WTC11 (cell line): Measurements from ENCODE around the gene OR51I2. TPM values are rescaled to one million over a fixed set of nuclear protein-coding genes. Genes with fewer than 3 reads are reported as not detected.
A peak's percentile ranks its signal among the peaks of the same experiment; 100 is the strongest.

ENCODE experiments used
- ATAC-seq: fragments of 200-7000 bp; cut with Tn5 transposase; 2 replicates; pipeline ENCODE4 v1.10.0; 2021; ENCODE audit warnings: mild to moderate bottlenecking, moderate library complexity
- Bru-seq: library from RNA; stranded (reverse); fragments of 400-500 nt; gene quantifications from one replicate; lab custom pipeline; 2021; lab: Mats Ljungman, UMichigan
- CTCF ChIA-PET: fragments of 300-600 bp; sonication (Branson Sonifier 250); formaldehyde crosslinking; loops from one replicate; lab custom pipeline; 2021; ENCODE audit warnings: antibody characterized with exemption; lab: Charles Lee
- POLR2A ChIA-PET: fragments of 350-600 bp; sonication (Branson Sonifier 250); formaldehyde crosslinking; loops from one replicate; lab custom pipeline; 2021; ENCODE audit warnings: antibody characterized with exemption; lab: Charles Lee
- DNase-seq: peaks from one replicate; pipeline ENCODE4 v3.0.0; 2021; ENCODE audit warnings: low spot score
- H3K27ac Mint-ChIP-seq: 2 replicates; pipeline ENCODE4 v1.8.0; 2021; ENCODE audit warnings: mixed read lengths
- H3K27me3 Mint-ChIP-seq: 2 replicates; pipeline ENCODE4 v1.8.0; 2021; ENCODE audit warnings: low read depth, mild to moderate bottlenecking, moderate library complexity, mixed read lengths
- H3K36me3 Mint-ChIP-seq: 2 replicates; pipeline ENCODE4 v1.8.0; 2021; ENCODE audit warnings: mixed read lengths
- H3K4me1 Mint-ChIP-seq: 2 replicates; pipeline ENCODE4 v1.8.0; 2022; ENCODE audit warnings: mixed read lengths
- H3K4me3 Mint-ChIP-seq: 2 replicates; pipeline ENCODE4 v1.8.0; 2021; ENCODE audit warnings: mild to moderate bottlenecking, moderate library complexity, mixed read lengths
- H3K9me3 Mint-ChIP-seq: 2 replicates; pipeline ENCODE4 v1.8.0; 2021; ENCODE audit warnings: mixed read lengths
- CREB1 ChIP-seq: sonication (generic); formaldehyde crosslinking; IDR thresholded peaks from 2 replicates; pipeline ENCODE4 v1.8.0; 2023; ENCODE audit warnings: mild to moderate bottlenecking, missing genetic modification reagents
- FOXJ3 ChIP-seq: sonication (generic); formaldehyde crosslinking; IDR thresholded peaks from 2 replicates; pipeline ENCODE4 v1.9.0; 2021; ENCODE audit warnings: missing genetic modification reagents, mild to moderate bottlenecking, borderline replicate concordance
- KAT7 ChIP-seq: sonication (generic); formaldehyde crosslinking; IDR thresholded peaks from 2 replicates; pipeline ENCODE4 v1.8.1; 2023; ENCODE audit warnings: missing genetic modification reagents, mild to moderate bottlenecking, borderline replicate concordance
- NFE2L1 ChIP-seq: sonication (generic); formaldehyde crosslinking; IDR thresholded peaks from 2 replicates; pipeline ENCODE4 v1.8.1; 2023; ENCODE audit warnings: missing genetic modification reagents
- PRRX2 ChIP-seq: fragments of 250-450 bp; sonication (Bioruptor Pico); IDR thresholded peaks from 2 replicates; pipeline ENCODE4 v1.8.0; 2021; ENCODE audit warnings: mild to moderate bottlenecking
- RORB ChIP-seq: fragments of 250-450 bp; sonication (Bioruptor Pico); IDR thresholded peaks from 2 replicates; pipeline ENCODE4 v1.9.0; 2021; ENCODE audit warnings: mild to moderate bottlenecking
- TCF7 ChIP-seq: sonication (generic); formaldehyde crosslinking; IDR thresholded peaks from 2 replicates; pipeline ENCODE4 v1.8.0; 2022; ENCODE audit warnings: mild to moderate bottlenecking, low read depth, missing genetic modification reagents, moderate library complexity
- ZNF232 ChIP-seq: sonication (generic); formaldehyde crosslinking; IDR thresholded peaks from 2 replicates; pipeline ENCODE4 v1.8.0; 2022; ENCODE audit warnings: mild to moderate bottlenecking, missing genetic modification reagents
- long read RNA-seq, 3 experiments: library from RNA in 1 of 3; library from capped mRNA in 1 of 3; library from polyadenylated mRNA in 1 of 3; unstranded in 2 of 3; stranded (forward) in 1 of 3; transcript quantifications; one replicate each; pipeline ENCODE4 v2.0.0, GENCODE V29; 2021
- total RNA-seq: library from RNA; stranded (reverse); gene quantifications from 3 replicates; pipeline ENCODE4 v1.2.3, GENCODE V29; 2021
- TF ChIP-seq, protein P1 (sequence below): sonication (generic); formaldehyde crosslinking; IDR thresholded peaks from 2 replicates; pipeline ENCODE4 v1.8.0; 2022; ENCODE audit warnings: missing genetic modification reagents
- TF ChIP-seq, protein P2 (sequence below): sonication (generic); formaldehyde crosslinking; IDR thresholded peaks from 2 replicates; pipeline ENCODE4 v1.8.1; 2023; ENCODE audit warnings: mild to moderate bottlenecking, missing genetic modification reagents, moderate library complexity
- TF ChIP-seq, protein P3 (sequence below): fragments of 250-450 bp; sonication (Bioruptor Pico); IDR thresholded peaks from 2 replicates; pipeline ENCODE4 v1.9.0; 2021; ENCODE audit warnings: mild to moderate bottlenecking, borderline replicate concordance
- TF ChIP-seq, protein P4 (sequence below): sonication (generic); formaldehyde crosslinking; conservative IDR thresholded peaks from 2 replicates; pipeline ENCODE4 v1.8.1; 2023; ENCODE audit warnings: mild to moderate bottlenecking, low read depth, missing genetic modification reagents, moderate library complexity

OR51I2 gene, protein sequence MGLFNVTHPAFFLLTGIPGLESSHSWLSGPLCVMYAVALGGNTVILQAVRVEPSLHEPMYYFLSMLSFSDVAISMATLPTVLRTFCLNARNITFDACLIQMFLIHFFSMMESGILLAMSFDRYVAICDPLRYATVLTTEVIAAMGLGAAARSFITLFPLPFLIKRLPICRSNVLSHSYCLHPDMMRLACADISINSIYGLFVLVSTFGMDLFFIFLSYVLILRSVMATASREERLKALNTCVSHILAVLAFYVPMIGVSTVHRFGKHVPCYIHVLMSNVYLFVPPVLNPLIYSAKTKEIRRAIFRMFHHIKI
- total RNA-seq, result not detected in 3 replicates
- percentile 3 among the genes with signal in this experiment for Bru-seq, nascent RNA
- long read RNA-seq, experiment 1, result 0 reads
- long read RNA-seq, experiment 2, result 0 reads
- long read RNA-seq, experiment 3, result 0 reads

DNA sequence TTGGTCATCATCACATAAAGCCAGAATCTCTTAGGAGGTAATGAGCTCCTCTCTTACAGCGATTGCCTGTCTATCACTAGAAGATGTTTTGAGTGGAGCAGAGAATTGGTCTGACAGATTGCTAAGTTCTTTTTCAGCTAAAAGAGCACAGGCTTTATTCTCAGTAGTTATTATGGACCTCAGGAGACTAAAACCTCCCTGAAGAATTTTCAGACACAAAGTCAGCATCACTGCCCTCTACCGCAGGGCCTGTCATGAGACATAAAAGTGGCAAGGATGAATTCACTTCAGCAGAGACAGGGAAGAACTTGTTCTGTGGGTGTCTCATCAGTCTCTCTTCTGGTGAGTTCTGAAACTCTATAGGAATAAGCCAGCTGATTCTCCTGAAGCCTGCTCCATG lies at the start of gene OR51I2:
Gene OR51I2 (plus strand): TSS at position 301 of the 400 bp plus-strand sequence. CDS start 4,166 bp downstream, outside the sequence.
- Mint-ChIP-seq H3K27me3 (no peaks in the 10 kb centered on the region), H3K4me1 (peaks cover 22% of the 10 kb centered on the region), H3K27ac (no peak within 1 kb of the TSS), H3K36me3 (no peaks in the 10 kb centered on the region), H3K9me3 (no peaks in the 10 kb centered on the region), H3K4me3 (no peak within 1 kb of the TSS)
- POLR2A ChIA-PET, result no interaction called here
- ATAC-seq (no peak), DNase-seq (no peak)
- CTCF ChIA-PET, result interaction anchor here (1.1 kb wide), 1 partner anchor 295 kb away, joined by 3 read pairs; no protein-coding TSS in a partner anchor
- TF ChIP-seq, protein P1, sequence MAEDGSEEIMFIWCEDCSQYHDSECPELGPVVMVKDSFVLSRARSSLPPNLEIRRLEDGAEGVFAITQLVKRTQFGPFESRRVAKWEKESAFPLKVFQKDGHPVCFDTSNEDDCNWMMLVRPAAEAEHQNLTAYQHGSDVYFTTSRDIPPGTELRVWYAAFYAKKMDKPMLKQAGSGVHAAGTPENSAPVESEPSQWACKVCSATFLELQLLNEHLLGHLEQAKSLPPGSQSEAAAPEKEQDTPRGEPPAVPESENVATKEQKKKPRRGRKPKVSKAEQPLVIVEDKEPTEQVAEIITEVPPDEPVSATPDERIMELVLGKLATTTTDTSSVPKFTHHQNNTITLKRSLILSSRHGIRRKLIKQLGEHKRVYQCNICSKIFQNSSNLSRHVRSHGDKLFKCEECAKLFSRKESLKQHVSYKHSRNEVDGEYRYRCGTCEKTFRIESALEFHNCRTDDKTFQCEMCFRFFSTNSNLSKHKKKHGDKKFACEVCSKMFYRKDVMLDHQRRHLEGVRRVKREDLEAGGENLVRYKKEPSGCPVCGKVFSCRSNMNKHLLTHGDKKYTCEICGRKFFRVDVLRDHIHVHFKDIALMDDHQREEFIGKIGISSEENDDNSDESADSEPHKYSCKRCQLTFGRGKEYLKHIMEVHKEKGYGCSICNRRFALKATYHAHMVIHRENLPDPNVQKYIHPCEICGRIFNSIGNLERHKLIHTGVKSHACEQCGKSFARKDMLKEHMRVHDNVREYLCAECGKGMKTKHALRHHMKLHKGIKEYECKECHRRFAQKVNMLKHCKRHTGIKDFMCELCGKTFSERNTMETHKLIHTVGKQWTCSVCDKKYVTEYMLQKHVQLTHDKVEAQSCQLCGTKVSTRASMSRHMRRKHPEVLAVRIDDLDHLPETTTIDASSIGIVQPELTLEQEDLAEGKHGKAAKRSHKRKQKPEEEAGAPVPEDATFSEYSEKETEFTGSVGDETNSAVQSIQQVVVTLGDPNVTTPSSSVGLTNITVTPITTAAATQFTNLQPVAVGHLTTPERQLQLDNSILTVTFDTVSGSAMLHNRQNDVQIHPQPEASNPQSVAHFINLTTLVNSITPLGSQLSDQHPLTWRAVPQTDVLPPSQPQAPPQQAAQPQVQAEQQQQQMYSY (CRISPR knock-in tag), result no peak
- no peak for TF ChIP-seq CREB1
- TF ChIP-seq, protein P2, sequence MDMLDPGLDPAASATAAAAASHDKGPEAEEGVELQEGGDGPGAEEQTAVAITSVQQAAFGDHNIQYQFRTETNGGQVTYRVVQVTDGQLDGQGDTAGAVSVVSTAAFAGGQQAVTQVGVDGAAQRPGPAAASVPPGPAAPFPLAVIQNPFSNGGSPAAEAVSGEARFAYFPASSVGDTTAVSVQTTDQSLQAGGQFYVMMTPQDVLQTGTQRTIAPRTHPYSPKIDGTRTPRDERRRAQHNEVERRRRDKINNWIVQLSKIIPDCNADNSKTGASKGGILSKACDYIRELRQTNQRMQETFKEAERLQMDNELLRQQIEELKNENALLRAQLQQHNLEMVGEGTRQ (CRISPR knock-in tag), result no peak
- TF ChIP-seq NFE2L1 (CRISPR knock-in tag), result no peak
- TF ChIP-seq, all 79 proteins: peak for 0

DNA sequence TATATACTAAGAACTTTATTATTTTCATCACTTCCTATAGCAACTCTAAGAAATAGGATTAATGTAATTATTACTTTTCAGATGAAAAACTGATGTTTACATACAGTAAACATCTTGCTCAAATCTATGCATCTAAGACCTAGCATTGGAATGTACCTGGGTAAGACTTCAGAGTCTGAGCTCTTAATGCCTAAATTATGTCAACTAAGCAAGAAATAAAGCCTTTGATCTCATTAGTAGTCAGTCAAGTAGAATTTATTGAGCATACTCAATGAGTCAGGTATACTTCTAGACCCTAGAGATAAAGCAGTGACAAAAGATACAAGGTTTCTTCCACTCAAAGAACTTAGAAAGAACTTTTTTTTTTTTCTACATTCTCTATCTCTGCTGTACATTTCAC lies 44.0 kb upstream of the OR51I2 start:
- DNase-seq (no peak), ATAC-seq (no peak)
- ChIA-PET CTCF (no interaction called here), POLR2A (no interaction called here)
- Mint-ChIP-seq H3K36me3 (peaks cover 2% of the 10 kb centered on the region; the same call in 1 of the 2 replicates), H3K27ac (no peak overlapping the region), H3K4me3 (no peak overlapping the region)
- TF ChIP-seq CREB1, result no peak
- TF ChIP-seq KAT7 (CRISPR knock-in tag), result no peak
- TF ChIP-seq, protein P3, sequence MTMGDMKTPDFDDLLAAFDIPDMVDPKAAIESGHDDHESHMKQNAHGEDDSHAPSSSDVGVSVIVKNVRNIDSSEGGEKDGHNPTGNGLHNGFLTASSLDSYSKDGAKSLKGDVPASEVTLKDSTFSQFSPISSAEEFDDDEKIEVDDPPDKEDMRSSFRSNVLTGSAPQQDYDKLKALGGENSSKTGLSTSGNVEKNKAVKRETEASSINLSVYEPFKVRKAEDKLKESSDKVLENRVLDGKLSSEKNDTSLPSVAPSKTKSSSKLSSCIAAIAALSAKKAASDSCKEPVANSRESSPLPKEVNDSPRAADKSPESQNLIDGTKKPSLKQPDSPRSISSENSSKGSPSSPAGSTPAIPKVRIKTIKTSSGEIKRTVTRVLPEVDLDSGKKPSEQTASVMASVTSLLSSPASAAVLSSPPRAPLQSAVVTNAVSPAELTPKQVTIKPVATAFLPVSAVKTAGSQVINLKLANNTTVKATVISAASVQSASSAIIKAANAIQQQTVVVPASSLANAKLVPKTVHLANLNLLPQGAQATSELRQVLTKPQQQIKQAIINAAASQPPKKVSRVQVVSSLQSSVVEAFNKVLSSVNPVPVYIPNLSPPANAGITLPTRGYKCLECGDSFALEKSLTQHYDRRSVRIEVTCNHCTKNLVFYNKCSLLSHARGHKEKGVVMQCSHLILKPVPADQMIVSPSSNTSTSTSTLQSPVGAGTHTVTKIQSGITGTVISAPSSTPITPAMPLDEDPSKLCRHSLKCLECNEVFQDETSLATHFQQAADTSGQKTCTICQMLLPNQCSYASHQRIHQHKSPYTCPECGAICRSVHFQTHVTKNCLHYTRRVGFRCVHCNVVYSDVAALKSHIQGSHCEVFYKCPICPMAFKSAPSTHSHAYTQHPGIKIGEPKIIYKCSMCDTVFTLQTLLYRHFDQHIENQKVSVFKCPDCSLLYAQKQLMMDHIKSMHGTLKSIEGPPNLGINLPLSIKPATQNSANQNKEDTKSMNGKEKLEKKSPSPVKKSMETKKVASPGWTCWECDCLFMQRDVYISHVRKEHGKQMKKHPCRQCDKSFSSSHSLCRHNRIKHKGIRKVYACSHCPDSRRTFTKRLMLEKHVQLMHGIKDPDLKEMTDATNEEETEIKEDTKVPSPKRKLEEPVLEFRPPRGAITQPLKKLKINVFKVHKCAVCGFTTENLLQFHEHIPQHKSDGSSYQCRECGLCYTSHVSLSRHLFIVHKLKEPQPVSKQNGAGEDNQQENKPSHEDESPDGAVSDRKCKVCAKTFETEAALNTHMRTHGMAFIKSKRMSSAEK (CRISPR knock-in tag), result no peak
- TF ChIP-seq, protein P4, sequence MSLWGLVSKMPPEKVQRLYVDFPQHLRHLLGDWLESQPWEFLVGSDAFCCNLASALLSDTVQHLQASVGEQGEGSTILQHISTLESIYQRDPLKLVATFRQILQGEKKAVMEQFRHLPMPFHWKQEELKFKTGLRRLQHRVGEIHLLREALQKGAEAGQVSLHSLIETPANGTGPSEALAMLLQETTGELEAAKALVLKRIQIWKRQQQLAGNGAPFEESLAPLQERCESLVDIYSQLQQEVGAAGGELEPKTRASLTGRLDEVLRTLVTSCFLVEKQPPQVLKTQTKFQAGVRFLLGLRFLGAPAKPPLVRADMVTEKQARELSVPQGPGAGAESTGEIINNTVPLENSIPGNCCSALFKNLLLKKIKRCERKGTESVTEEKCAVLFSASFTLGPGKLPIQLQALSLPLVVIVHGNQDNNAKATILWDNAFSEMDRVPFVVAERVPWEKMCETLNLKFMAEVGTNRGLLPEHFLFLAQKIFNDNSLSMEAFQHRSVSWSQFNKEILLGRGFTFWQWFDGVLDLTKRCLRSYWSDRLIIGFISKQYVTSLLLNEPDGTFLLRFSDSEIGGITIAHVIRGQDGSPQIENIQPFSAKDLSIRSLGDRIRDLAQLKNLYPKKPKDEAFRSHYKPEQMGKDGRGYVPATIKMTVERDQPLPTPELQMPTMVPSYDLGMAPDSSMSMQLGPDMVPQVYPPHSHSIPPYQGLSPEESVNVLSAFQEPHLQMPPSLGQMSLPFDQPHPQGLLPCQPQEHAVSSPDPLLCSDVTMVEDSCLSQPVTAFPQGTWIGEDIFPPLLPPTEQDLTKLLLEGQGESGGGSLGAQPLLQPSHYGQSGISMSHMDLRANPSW (CRISPR knock-in tag), result no peak
- TF ChIP-seq RORB (CRISPR knock-in tag), result no peak
- no peak for TF ChIP-seq FOXJ3 (CRISPR knock-in tag)
- TF ChIP-seq TCF7, result no peak
- TF ChIP-seq PRRX2 (CRISPR knock-in tag), result no peak
- no peak for TF ChIP-seq ZNF232 (CRISPR knock-in tag)
- TF ChIP-seq, all 79 proteins: peak for 0
- peaks cover 14% of the 10 kb centered on the region for H3K9me3 Mint-ChIP-seq
- 0 out of 2 replicates have a peak, but pooled peaks cover 3% of the 10 kb centered on the region for H3K27me3 Mint-ChIP-seq
- no peaks in the 10 kb centered on the region for H3K4me1 Mint-ChIP-seq
